Kasumi-1 (cell line): ENCODE results near the gene DENND4A.
"Not testable (repeated sequence)": the region's sequence is repeated elsewhere in the genome, so short reads cannot be mapped to it uniquely, and the experiment has no call there.

ENCODE experiments used
- DNase-seq, 2 experiments: peaks; one replicate each; lab custom pipeline; 2025; lab: John Stamatoyannopoulos, UW

The DENND4A gene

DNA sequence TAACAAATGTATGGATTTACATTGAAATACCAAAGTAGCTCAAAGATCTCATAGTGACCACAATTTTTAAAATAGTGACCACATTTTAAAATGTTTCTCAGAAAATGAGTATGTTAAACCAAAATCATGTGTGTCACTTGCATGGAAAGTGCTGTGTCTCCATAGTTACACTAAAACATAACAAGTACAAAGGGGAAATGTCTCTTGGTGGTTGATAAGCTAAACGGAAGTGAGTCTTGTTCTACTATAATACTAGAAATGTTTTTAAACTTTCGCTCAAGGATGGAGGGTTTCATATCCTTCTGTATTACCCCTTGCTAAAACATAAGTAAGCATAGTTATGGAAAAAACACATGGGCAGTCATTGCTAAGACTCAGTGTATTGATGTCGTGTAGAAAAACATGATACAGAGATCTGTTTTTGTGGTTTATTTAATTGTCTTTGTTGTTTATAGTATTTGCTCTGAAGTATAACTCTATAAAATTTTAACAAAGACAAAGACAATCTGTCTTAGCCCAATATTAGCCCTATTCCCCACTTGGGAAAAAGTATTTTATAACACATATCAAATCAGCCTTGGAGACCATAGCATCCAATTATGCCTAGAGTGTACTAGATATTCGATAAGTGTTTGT, 27.0 kb upstream of the DENND4A start:
- peak; percentile 94 for DNase-seq

DNA sequence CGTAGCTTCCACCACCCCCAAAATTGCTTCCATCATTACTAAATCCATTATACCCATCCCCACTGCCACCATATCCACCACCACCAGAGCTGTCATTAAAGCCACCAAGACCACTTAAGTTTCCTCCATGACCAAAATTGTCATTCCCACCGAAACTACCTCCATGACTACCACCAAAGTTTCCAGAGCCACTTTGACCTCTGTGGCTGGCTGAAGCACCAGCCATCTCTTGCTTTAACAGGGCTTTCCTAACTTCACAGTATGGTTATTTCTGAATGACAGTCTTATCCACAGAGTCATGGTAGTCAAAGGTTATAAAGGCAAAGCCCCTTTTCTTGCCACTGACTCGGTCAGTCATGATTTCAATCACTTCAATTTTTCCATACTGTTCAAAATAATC, 24.3 kb upstream of the DENND4A start:
- DNase-seq = no peak

DNA sequence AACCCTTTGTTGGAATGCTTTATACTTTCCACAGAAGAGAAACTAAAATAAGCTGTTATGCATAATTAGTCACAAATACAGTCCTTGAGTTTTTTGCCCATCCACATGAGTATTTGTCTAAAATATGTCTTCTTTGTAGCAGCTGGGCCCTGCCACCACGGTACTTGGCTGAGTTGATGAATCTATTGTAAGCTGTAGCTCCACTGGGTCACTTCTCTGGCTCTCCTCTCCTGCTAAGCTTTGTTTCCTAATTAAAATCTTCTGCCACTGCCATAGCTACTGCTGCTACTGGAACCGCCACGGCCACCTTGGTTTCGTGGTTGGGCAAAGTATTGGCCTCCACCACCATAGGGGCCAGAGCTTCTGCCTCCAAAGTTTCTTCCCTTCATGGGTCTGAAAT, 23.9 kb upstream of the DENND4A start:
- not testable (repeated sequence) for DNase-seq

DNA sequence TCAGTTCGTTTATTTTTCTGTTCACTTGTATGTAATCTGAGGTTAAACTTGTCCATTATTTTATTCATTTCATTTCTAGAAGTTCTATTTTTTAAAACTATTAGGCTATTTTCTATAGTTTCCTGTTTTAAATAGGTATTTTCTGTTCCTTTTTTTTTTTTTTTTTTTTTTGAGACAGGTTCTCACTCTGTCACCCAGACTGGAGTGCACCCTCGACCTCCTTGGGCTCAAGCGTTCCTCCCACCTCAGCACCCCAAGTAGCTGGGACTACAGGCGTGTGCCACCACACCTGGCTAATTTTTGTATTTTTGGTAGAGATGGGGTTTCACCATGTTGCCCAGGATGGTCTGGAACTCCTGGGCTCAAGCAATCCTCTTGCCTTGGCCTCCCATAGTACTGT, 22.2 kb upstream of the DENND4A start:
- not testable (repeated sequence) for DNase-seq

DNA sequence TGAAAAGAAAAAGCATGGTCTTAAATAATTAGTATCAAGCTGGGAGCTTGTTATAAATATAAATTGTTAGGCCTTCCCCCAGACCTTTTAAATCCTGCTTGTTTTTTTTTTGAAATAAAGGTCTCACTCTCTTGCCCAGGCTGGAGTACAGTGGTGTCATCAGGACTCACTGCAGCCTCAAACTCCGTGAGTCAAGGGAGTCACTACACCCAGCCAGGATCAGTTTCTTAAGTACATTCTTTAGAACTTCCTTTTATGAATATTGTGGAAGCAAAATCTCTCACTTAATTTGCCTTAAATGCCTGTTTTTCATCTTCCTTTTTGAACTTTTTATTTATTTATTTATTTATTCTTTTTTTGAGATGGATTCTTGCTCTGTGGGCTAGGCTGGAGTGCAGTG, 20.8 kb upstream of the DENND4A start:
- no peak for DNase-seq

DNA sequence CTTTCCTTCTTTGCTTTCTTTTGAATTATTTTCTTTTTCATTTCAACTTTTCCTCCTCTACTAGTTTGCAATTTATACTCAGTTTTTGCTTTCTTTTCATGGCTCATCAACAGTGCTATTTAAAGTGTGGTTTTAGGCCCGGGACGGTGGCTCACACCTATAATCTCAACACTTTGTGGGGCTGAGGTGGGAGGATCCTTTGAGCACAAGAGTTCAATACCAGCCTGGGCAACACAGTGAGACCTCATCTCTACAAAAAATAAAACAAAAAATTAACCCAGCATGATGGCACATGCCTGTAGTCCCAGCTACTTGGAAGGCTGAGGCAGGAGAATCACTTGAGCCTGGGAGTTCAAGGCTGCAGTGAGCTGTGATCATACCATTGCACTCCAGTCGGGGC, 20.4 kb upstream of the DENND4A start:
- DNase-seq = no peak

DNA sequence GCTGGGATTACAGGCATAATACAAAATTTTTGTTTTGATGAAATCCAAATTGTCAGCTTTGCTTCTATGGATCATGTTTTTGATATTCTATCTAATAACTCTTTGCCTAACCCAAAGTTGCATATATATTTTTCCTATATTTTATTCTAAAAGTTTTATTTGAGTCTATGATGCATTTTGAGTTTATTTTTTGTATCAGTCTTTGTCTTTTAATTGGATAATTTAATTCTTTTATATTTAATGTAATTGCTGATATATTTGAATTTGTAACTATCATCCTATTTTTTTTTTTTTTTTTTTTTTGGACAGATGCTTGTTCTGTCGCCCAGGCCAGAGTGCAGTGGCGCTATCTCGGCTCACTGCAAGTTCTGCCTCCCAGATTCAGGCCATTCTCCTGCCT, 19.7 kb upstream of the DENND4A start:
- DNase-seq = no peak

DNA sequence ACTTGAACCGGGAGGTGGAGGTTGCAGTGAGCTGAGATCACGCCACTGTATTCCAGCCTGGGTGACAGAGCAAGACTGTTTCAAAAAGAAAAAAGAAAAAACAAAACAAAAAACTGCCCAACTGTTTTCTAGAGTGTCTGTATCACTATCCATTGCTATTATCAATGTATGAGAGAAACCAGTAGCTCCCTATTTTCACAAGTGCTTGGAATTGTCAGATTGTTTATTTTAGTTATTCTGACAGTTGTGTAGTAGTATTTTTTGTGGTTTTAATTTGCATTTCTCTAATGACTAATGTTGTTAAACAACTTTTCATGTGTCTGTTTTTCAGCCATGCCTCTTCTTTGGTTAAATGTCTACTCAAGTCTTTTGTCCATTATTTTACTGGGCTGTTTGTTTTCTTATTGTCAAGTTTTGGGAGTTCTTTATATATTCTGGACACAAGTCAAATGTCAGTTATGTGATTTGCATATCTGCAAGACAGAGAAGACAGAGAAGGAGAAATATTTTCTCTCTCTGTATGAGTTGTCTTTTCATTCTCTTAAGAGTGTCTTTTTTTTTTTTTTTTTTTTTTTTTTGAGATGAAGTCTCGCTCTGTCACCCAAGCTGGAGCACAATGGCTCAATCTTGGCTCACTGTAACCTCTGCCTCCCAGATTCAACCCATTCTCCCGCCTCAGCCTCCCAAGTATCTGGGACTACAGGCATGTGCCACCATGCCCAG, 19.1 kb upstream of the DENND4A start:
- DNase-seq = not testable (repeated sequence)

DNA sequence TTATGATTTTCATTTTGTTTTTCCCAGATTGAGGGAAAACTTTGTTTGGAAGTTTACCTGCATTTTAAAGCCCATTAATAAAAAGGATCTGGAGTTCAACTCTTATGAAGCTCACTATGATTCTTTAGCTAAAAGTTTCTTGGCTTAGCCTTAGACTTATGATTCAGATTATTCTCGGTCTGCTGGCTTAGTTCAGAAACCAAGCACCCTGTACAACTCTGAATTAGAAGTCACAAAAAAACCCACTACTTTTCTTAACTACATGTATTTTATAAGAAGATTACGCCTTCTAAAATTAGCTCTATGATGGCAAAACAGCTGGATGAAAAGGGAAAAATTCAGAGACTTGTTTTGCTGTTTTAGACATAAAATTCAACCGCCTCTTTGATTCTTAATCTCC, 14.3 kb upstream of the DENND4A start:
- DNase-seq = no peak

DNA sequence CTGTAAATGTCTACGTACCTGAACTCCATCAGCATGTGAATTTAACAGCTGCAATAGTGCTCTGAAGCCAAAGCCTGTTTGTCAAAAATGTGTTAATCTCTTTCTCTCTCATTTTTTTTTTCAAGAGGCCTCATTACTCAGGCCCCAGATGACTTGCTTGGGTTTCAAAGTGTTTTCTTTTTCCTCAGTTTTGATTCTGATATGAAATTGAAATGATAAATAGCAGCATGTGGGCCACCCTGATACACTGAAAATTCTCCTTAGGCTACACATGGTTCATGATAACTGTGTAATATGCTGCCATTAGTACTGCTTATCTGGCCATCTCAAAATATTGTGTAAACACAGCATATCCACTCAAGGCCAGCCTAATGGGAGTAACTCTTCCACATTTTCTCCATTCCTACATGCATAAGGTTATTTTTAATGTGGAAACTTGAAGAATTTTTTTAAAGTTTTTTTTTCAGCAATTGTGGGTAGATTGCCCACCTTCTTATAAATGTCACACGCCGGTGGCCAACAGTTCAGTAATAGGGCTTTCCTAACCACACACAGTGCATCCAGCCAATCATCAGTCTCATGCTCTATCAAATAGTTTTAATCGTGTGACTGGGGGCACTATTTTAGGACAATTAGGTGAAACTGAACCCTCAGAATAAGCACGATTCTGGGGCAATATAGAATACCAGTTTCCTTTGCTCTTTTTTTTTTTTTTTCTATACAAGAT, 13.1 kb upstream of the DENND4A start:
- peak in 1 of 2 experiments; percentile 25 for DNase-seq

DNA sequence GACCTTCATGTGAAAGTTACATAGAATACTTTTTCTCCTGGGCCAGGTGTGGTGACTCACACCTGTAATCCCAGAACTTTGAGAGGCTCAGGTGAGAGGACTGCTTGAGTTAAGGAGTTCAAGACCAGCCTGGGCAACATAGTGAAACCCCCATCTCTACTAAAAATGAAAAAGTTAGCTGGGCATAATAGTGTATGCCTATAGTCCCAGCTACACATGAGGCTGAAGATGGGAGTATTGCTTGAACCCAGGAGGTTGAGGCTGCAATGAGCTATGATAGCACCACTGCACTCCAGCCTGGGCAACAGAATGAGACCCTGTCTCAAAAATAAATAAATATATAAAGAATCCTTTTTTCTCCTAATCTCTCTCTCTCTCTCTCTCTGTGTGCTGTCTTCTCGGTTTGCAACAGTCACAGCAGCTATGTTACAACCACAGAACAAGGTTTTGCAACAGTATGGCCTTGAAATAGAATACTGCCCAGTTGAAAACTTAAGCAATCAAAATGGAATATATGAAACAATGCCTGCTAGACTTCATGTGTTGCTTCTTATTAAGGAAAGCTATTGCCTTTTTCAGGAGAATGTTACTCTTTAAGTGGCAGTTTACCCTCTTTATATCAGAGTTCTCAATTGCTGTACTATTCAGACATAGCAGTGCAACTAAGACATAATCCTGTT, 12.3 kb upstream of the DENND4A start:
- DNase-seq = peak; percentile 79 to 80

DNA sequence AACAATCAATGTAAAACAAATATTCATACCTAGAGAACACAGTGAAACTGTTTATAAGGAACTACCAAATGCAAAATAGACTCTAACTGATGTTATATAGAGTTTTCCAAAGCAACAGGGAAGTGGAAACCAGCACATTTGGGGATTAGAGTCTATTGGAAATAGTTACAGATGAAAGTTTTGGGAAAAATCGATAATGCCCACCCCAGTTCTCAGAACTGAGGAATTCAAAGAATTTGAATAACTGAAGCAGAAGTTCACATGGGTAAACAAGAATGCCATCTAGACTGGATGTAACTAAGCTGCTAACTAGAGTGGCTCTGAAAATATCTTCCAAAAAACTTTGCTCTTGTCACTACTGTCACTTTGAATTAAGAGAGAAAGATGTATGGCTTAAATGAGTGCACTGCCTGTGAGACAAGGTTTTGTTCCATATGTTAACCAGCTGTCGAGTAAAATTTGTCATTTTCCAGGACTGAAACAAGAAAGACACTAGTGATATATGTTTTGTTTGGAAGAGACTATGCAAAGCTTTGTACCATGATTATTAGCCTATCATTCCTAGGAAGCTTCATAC, 9.2 kb upstream of the DENND4A start:
- DNase-seq = no peak

DNA sequence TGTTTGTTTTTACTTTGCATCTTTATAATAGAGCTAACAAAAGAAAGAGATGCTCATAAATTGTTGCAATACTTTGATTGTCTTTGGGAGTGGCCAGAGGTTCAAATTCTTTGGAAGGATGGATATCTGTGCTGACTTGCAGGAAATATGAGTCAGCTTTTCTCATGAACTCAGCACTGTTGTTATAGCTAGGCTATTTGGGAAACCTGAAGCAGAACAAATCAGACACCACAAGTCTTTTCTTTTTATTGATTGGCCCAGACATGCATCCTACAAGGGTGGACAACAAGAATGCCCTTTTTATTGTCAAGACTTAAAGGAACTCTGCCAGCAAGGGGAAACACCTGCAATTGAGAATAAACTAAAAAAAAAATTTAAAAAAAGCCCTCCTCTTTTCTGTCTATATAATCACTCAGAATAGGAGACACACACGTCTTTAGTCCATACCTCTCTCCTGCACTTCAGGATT, 4.6 kb upstream of the DENND4A start:
- DNase-seq = peak; percentile 22 to 23

DNA sequence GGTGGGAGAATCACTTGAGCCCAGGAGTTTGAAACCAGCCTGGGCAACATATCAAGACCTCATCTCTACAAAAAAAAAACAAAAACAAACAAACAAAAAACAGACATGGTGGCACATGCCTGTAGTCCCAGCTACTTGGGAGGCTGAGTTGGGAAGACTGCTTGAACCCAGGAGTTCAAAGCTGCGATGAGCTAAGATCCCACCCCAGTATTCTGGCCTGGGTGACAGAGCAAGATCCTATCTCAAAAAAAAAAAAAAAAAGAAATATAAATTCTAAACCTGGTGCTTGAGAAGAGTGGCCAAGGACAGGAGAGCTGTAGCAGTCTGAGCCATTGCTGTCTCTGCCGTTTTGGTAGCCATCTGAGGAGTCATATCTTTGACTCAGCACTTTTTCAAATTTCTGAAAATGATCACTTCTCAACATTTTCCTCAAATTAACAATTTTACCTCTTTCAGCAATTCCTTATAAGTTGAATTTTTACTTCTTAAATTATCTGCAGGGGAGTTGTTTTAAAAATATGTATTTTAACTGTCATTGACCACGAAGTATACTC, 3.6 kb upstream of the DENND4A start:
- no peak for DNase-seq

DNA sequence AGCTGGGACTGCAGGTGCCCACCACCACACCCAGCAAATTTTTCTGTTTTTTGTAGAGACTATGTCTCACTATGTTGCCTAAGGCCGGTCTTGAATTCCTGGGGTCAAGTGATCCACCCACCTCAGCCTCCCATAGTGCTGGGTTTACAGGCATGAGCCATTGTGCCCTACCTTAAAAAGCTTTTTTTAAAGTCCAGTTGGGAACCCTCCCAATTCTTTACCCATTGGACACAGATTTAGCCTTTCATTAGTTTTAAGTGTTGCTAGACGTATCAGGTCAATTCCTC, 1.7 kb upstream of the DENND4A start:
- no peak for DNase-seq

DNA sequence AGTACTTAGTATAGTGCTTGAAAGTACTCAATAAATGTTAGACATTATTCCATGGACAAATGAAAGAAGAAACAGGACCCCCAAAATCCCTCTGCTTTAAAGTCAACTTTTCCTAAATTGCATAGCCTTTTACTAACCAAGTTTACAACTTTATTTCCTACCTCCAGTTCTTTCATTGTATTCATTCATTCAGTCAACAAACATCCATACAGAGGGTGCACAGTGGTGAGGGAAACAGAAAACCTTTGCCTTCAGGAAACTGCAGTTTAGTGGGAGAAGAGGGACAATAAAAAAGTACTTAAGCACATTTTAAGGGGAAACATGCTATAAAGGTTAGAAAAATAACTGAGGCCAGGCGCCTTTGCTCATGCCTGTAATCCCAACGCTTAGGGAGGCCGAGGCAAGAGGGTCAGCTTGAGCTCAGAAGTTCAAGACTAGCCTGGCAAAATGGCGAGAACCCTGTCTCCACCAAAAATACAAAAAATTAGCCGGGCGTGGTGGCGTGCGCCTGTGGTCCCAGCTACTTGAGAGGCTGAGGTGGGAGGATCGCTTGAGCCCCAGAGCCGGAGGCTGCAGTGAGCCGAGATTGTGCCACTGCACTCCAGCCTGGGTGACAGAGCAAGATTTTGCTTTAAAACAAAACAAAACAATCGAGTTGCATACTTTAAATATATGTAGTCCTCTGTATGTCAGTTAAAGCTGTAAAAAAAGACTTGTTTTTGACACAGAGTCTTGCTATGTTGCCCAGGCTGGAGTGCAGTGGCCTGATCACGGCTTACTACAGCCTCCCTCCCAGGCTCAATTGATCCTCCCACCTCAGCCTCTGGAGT, 1.1 kb upstream of the DENND4A start:
- no peak for DNase-seq

DNA sequence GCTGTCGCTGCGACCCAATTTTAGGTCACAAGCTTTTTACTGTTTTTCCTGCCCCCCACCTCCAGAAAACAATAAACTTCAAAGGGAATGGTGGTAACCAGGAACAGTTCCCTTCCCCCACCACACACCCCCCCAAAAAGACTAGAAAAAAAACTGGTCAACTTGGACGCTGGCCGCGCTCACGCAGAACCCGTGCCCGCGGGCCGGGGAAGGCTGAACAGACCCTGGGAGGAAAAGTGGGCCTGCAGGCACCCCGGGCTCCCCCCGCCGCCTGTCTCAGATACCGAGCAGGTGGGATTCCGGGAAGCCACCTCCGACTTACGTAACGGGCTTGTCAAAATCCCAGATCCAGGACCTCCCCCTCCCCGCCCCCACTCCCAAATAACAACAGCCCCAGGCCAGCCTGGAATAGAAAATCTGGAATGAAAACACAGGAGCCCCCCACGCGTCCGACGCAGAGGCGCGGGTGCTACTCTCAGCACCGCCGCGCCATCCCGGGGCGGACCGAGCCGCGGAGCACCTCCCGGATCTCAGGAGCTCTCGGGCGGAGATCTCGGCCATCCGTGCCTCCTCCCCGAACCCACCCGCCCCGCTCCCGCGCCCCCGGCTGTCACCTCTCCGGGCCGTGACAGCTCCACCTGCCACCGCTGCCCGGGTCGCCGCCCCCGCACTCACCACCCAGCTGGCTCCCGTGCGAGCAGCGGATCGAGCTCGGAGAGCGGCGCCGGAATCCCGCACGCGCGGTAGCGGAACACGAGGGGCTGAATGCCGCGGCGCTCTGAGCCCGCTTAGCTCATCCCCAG, 557 bp downstream of the DENND4A start:
- DNase-seq = peak; percentile 40 to 49

DNA sequence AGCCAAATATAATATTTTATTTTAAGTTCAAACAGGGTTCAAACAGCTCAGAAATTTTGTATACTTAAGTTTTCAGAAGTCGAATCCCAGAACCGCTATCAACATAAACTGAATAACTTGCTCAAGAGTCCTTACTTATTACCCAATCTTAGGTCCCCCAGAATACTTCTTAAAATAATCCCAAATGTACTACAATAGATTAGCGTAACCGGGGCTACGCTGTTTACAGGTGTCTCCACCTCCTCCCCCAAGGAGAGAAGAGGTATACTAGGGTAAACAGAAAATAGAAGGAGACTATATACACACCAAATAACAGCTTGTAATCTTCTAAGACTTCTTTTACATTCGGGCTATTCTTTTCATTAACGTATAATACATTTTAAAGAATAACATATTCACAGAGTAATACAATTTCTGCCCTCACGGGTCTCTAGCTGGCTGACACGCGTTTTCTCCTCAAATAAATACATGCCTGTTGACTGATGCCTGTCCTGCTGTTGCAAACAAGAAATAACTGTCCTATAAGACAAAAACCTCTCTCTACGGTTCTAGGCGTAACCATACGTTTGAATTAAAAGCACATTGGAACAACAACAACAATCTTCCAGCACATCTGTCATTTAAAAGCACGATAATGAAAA, 1.3 kb downstream of the DENND4A start:
- DNase-seq = peak; percentile 40 to 67

DNA sequence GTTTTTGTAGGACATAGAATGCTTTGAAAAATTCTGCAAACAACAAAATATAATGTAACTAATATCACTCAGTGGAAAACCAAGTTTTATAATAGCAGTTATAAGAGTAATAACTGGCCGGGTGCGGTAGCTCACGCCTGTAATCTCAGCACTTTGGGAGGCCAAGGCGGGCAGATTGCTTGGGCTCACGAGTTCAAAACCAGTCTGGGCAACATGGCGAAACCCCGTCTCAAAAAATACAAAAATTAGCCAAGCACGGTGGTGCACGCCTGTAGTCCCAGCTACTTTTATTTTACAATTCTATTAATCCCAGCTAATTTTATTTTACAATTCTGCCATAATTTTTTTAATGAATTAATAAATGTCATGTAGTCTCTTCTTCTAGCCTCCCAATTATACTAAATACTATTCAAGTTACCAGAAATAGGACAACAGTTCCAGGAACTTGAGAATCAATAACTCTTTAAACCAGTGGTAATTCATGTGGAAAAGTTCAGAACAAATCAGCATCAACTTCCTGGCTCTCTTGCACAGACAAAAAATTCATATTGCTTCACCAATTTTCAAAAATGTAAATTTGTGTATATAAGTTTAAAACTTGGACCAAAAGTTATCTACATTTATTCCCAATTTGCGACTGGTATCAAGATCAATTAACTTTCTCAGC, 2.2 kb downstream of the DENND4A start:
- DNase-seq = no peak
